Neural progenitor cell (in vitro differentiated cells): ENCODE measurements around the gene CREBBP. TPM values are rescaled to one million over a fixed set of nuclear protein-coding genes. Genes with fewer than 3 reads are reported as not detected.
A peak's percentile ranks its signal among the peaks of the same experiment; 100 is the strongest.
"Not testable (repeated sequence)": the region's sequence is repeated elsewhere in the genome, so short reads cannot be mapped to it uniquely, and the experiment has no call there.

Experiments
- DNase-seq: peaks from one replicate; pipeline ENCODE4 v3.0.0-alpha.2; 2016; ENCODE audit warnings: low spot score
- H2AFZ ChIP-seq: fragments of 200-600 bp; sonication (generic); replicated peaks from 2 replicates; pipeline ENCODE4 v1.6.1; 2016; ENCODE audit warnings: antibody characterized with exemption
- H3F3A ChIP-seq: fragments of 200-600 bp; sonication (generic); 2 replicates; pipeline ENCODE4 v1.6.1; 2016; ENCODE audit warnings: antibody characterized with exemption, low read depth
- H3K27ac ChIP-seq: fragments of 200-600 bp; sonication (generic); 2 replicates; pipeline ENCODE4 v1.5.1; 2016; ENCODE audit warnings: mild to moderate bottlenecking
- H3K27me3 ChIP-seq: fragments of 200-600 bp; sonication (generic); 2 replicates; pipeline ENCODE4 v1.6.1; 2016; ENCODE audit warnings: mild to moderate bottlenecking, moderate library complexity
- H3K36me3 ChIP-seq: fragments of 200-600 bp; sonication (generic); 2 replicates; pipeline ENCODE4 v1.5.1; 2016
- H3K4me1 ChIP-seq: fragments of 200-600 bp; sonication (generic); 2 replicates; pipeline ENCODE4 v1.6.1; 2016; ENCODE audit warnings: mixed run types
- H3K4me2 ChIP-seq: fragments of 200-600 bp; sonication (generic); 2 replicates; pipeline ENCODE4 v1.6.1; 2016
- H3K4me3 ChIP-seq: fragments of 200-600 bp; sonication (generic); 2 replicates; pipeline ENCODE4 v1.5.1; 2016
- H3K79me2 ChIP-seq: fragments of 200-600 bp; sonication (generic); 2 replicates; pipeline ENCODE4 v1.6.1; 2016; ENCODE audit warnings: low read depth
- H3K9ac ChIP-seq: fragments of 200-600 bp; sonication (generic); 2 replicates; pipeline ENCODE4 v1.6.1; 2016
- H3K9me3 ChIP-seq: fragments of 200-600 bp; sonication (generic); 2 replicates; pipeline ENCODE4 v1.5.1; 2016; ENCODE audit warnings: low read depth
- H4K20me1 ChIP-seq: fragments of 200-600 bp; sonication (generic); 2 replicates; pipeline ENCODE4 v1.6.1; 2016; ENCODE audit warnings: low read depth
- H3K27ac Mint-ChIP-seq: 3 replicates; pipeline ENCODE4 v1.8.0; 2021; ENCODE audit warnings: mixed read lengths
- H3K27me3 Mint-ChIP-seq: 2 replicates; pipeline ENCODE4 v1.8.0; 2022; ENCODE audit warnings: low read depth, mild to moderate bottlenecking, inconsistent platforms, moderate library complexity, mixed read lengths; ENCODE audit not compliant: insufficient read depth
- H3K36me3 Mint-ChIP-seq: 3 replicates; pipeline ENCODE4 v1.8.0; 2021; ENCODE audit warnings: mixed read lengths
- H3K4me1 Mint-ChIP-seq: 3 replicates; pipeline ENCODE4 v1.8.0; 2021; ENCODE audit warnings: mixed read lengths
- H3K4me3 Mint-ChIP-seq: 3 replicates; pipeline ENCODE4 v1.8.0; 2021; ENCODE audit warnings: mild to moderate bottlenecking, moderate library complexity, mixed read lengths
- H3K9me3 Mint-ChIP-seq: 3 replicates; pipeline ENCODE4 v1.8.0; 2020; ENCODE audit warnings: mixed read lengths
- CTCF ChIP-seq: fragments of 200-600 bp; sonication (generic); IDR thresholded peaks from 2 replicates; pipeline ENCODE4 v1.5.1; 2017; ENCODE audit warnings: antibody characterized with exemption, mild to moderate bottlenecking
- EZH2 ChIP-seq: fragments of 200-600 bp; sonication (generic); IDR thresholded peaks from 2 replicates; pipeline ENCODE4 v1.6.1; 2017; ENCODE audit warnings: antibody characterized with exemption, mild to moderate bottlenecking, moderate library complexity
- EZH2phosphoT487 ChIP-seq: fragments of 200-600 bp; sonication (generic); IDR thresholded peaks from 2 replicates; pipeline ENCODE4 v1.6.1; 2017; ENCODE audit warnings: antibody characterized with exemption
- total RNA-seq: library from RNA; depleted of rRNA; stranded (reverse); fragments of >200 nt; gene quantifications from 2 replicates; pipeline ENCODE4 v1.2.3, GENCODE V29; 2015; ENCODE audit warnings: low replicate concordance

Gene CREBBP
- total RNA-seq, 1 donor from 2014 or later: 60.6 TPM

- DNase-seq: no peak
These were observed 31.9 kb upstream of the CREBBP start for GRCh38 chr16:3912373-3912772.

GRCh38 chr16:3911741-3912140 is 31.2 kb upstream of the CREBBP start:
- H3K27ac ChIP-seq, H3K4me1 ChIP-seq, H3K27ac Mint-ChIP-seq, H4K20me1 ChIP-seq, H3K36me3 Mint-ChIP-seq, H3K36me3 ChIP-seq, H3F3A ChIP-seq, H3K79me2 ChIP-seq, H3K4me1 Mint-ChIP-seq, H3K4me3 Mint-ChIP-seq, H3K4me2 ChIP-seq, DNase-seq, H3K9me3 ChIP-seq, H3K27me3 ChIP-seq, H2AFZ ChIP-seq, H3K9ac ChIP-seq, H3K9me3 Mint-ChIP-seq, H3K4me3 ChIP-seq: not testable (repeated sequence)
- H3K27me3 Mint-ChIP-seq: peaks cover 13% of the 10 kb centered on the region

More at GRCh38 chr16:3912373-3912772, 31.9 kb upstream of the CREBBP start:
- Mint-ChIP-seq H3K4me3 (no peak overlapping the region), H3K27me3 (peaks cover 10% of the 10 kb centered on the region), H3K9me3 (peaks cover 2% of the 10 kb centered on the region), H3K4me1 (peaks cover 5% of the 10 kb centered on the region), H3K27ac (no peak overlapping the region), H3K36me3 (no peaks in the 10 kb centered on the region)
- Histone ChIP-seq H3K27ac (no peak overlapping the region), H2AFZ (no peak overlapping the region), H3K27me3 (no peaks in the 10 kb centered on the region), H3K79me2 (no peaks in the 10 kb centered on the region), H4K20me1 (no peaks in the 10 kb centered on the region), H3K4me3 (no peak overlapping the region), H3K9me3 (no peaks in the 10 kb centered on the region), H3K4me2 (no peak overlapping the region), H3F3A (no peaks in the 10 kb centered on the region), H3K9ac (no peak overlapping the region), H3K4me1 (peaks cover 2% of the 10 kb centered on the region), H3K36me3 (no peaks in the 10 kb centered on the region)
- TF ChIP-seq CTCF (no peak), EZH2 (no peak), EZH2phosphoT487 (no peak)

- no peak for TF ChIP-seq EZH2phosphoT487
- no peak for TF ChIP-seq CTCF
- TF ChIP-seq EZH2: no peak
- Histone ChIP-seq H3F3A (no peaks in the 10 kb centered on the region), H3K27me3 (no peaks in the 10 kb centered on the region), H2AFZ (no peak overlapping the region), H4K20me1 (no peaks in the 10 kb centered on the region), H3K79me2 (no peaks in the 10 kb centered on the region), H3K27ac (no peak overlapping the region), H3K9me3 (no peaks in the 10 kb centered on the region), H3K4me1 (peaks cover 2% of the 10 kb centered on the region), H3K36me3 (no peaks in the 10 kb centered on the region), H3K4me2 (no peak overlapping the region), H3K4me3 (no peak overlapping the region), H3K9ac (no peak overlapping the region)
- Mint-ChIP-seq H3K27me3 (peaks cover 10% of the 10 kb centered on the region), H3K4me3 (no peak overlapping the region), H3K36me3 (no peaks in the 10 kb centered on the region), H3K9me3 (no peaks in the 10 kb centered on the region), H3K4me1 (peaks cover 5% of the 10 kb centered on the region), H3K27ac (no peak overlapping the region)
- DNase-seq: peak; percentile 30
These were observed 29.5 kb upstream of the CREBBP start for GRCh38 chr16:3909791-3910583.

- peaks cover 5% of the 10 kb centered on the region for H3K4me1 Mint-ChIP-seq
These were observed 28.5 kb upstream of the CREBBP start for GRCh38 chr16:3908951-3909437.

More at GRCh38 chr16:3908951-3909437, 28.5 kb upstream of the CREBBP start:
- Mint-ChIP-seq H3K36me3 (no peaks in the 10 kb centered on the region), H3K27ac (no peak overlapping the region), H3K27me3 (peaks cover 6% of the 10 kb centered on the region), H3K4me3 (no peak overlapping the region), H3K9me3 (no peaks in the 10 kb centered on the region)
- Histone ChIP-seq H3K27me3 (no peaks in the 10 kb centered on the region), H4K20me1 (no peaks in the 10 kb centered on the region), H3K4me1 (peaks cover 2% of the 10 kb centered on the region), H3K27ac (no peak overlapping the region), H2AFZ (no peak overlapping the region), H3K4me2 (no peak overlapping the region), H3K79me2 (no peaks in the 10 kb centered on the region), H3F3A (no peaks in the 10 kb centered on the region), H3K36me3 (no peaks in the 10 kb centered on the region), H3K4me3 (no peak overlapping the region), H3K9ac (no peak overlapping the region), H3K9me3 (no peaks in the 10 kb centered on the region)
- TF ChIP-seq CTCF: no peak
- no peak for TF ChIP-seq EZH2
- TF ChIP-seq EZH2phosphoT487: no peak
- no peak for DNase-seq
